ENCODE data around the gene RTL5.

The RTL5 gene

DNA sequence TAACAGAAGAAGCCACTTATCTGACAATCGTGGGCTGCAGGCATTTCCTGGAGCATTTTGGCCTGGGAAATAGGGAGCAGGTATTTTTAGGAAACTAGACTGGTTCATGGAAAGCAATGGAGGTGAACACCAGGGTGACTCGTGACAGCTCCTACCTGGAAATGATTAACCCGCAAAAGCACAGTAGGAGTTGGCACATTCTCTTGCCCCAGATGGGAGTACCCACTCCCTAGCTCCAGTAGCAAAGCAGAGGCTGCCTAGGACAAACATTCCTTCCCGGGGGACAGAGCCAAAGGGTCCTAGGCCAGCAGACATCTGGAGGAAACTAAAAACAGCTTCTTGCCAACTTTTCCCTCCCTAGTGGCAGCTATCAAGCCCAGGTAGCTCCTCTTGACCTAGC, 29.0 kb downstream of the RTL5 start:
- TF ChIP-seq, protein P1, sequence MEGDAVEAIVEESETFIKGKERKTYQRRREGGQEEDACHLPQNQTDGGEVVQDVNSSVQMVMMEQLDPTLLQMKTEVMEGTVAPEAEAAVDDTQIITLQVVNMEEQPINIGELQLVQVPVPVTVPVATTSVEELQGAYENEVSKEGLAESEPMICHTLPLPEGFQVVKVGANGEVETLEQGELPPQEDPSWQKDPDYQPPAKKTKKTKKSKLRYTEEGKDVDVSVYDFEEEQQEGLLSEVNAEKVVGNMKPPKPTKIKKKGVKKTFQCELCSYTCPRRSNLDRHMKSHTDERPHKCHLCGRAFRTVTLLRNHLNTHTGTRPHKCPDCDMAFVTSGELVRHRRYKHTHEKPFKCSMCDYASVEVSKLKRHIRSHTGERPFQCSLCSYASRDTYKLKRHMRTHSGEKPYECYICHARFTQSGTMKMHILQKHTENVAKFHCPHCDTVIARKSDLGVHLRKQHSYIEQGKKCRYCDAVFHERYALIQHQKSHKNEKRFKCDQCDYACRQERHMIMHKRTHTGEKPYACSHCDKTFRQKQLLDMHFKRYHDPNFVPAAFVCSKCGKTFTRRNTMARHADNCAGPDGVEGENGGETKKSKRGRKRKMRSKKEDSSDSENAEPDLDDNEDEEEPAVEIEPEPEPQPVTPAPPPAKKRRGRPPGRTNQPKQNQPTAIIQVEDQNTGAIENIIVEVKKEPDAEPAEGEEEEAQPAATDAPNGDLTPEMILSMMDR (IDR thresholded peaks at IDR 0.05; ENCODE audit: low read depth, low read length, missing control alignments): no peak
- no peak for DNase-seq (ENCODE audit: low read depth)
- H3K4me3 ChIP-seq (ENCODE audit: low read depth, low read length): no peak overlapping the region

DNA sequence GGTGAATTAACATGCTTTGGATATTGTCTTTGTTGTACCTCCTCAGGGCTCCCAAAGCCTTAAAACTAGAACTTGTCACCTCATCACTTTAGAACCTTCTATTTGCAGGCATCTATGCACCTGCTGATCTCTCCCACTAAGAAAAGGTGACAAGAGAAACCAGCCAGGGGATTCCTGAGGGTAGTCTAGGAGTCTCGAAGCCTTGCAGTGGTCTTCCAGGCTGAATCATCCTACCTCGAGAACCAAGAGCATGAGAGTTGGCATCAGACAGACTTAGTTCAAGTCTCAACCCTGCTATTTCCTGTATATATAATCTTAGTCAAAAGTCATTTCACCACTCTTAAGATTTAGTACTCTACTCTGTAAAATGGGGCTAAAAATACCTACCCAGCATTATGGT, 29.6 kb downstream of the RTL5 start:
- DNase-seq (ENCODE audit: low read depth): no peak
- TF ChIP-seq, protein P1 (IDR thresholded peaks at IDR 0.05; ENCODE audit: low read depth, low read length, missing control alignments): no peak
- H3K4me3 ChIP-seq (ENCODE audit: low read depth, low read length): no peak overlapping the region

DNA sequence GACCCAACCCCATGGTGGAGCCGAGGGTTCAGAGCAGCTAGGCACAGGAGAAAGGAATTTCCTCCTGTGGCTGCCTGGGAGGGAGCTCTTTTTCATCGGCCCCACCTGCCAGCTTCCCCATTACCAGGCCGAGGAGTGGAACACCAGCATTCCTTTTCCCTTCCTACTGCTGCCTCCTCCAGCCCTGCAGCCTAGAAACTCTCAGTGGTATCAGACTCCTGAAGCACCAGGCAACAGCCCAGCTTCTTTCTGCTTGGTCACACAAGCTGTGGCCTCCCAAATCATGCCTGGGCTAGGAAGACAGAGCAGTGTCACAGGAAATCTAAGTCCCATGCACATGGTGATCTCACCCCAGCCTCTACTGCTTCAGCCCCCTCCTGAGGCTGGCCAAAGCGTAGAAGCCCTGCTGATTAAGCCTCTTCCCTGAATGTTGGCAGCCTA, 30.1 kb downstream of the RTL5 start:
- no peak overlapping the region for H3K4me3 ChIP-seq (ENCODE audit: low read depth, low read length)
- DNase-seq (ENCODE audit: low read depth): no peak
- TF ChIP-seq, protein P1 (IDR thresholded peaks at IDR 0.05; ENCODE audit: low read depth, low read length, missing control alignments): no peak

DNA sequence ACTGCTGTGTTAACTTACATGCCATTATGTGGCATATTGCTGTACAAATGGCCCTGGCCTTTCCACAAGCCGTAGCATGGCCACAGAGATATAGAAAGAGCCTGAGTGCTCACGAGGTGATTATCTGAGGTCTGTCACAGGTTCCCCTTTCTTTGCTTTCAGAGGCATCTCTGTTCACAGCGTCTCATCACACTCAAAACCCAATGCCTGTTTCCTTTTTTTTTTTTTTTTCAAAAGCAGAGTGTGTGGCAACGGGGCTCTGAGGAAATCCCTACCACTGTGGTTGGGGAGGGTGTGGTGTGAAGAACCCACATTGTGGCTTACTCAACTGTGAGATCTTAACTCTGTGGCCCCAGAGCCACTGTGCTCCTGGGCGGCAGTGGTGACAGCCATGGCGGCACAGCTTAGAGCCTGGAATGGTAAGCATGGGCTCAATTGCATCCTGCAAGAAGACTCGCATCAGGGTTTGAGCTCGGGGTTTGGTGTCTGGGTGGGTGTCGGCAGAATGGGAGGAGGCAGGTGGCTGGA, 30.8 kb downstream of the RTL5 start:
- TF ChIP-seq, protein P1 (IDR thresholded peaks at IDR 0.05; ENCODE audit: low read depth, low read length, missing control alignments): no peak
- H3K4me3 ChIP-seq (ENCODE audit: low read depth, low read length): no peak overlapping the region
- peak; percentile 61 for DNase-seq (ENCODE audit: low read depth)

DNA sequence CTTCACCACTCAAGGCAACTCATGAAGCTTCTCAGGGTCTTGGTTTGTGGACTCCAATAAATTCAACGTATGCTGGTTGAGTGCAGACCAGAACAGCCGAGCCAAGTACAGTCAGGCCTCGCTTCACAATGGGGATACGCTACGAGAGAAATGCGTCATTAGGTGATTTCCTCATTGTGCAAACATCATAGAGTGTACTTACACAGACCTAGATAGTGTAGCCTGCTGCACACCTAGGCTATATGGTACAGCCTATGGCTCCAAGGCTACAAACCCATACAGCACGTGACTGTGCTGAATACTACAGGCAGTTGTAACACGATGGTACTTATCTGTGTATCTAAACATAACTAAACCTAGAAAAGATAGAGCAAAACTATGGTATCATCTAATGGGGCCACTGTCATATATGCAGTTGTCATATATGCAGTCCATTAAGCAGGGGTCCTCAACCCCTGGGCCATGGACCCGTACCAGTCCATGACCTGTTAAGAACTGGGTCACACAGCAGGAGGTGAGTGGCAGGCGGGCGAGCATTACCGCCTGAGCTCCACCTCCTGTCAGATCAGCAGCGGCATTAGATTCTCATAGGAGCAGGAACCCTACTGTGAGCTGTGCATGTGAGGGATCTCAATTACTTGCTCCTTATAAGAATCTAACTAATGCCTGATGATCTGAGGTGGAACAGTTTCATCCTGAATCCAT, 31.5 kb downstream of the RTL5 start:
- no peak overlapping the region for H3K4me3 ChIP-seq (ENCODE audit: low read depth, low read length)
- DNase-seq (ENCODE audit: low read depth): no peak
- TF ChIP-seq, protein P1 (IDR thresholded peaks at IDR 0.05; ENCODE audit: low read depth, low read length, missing control alignments): no peak

DNA sequence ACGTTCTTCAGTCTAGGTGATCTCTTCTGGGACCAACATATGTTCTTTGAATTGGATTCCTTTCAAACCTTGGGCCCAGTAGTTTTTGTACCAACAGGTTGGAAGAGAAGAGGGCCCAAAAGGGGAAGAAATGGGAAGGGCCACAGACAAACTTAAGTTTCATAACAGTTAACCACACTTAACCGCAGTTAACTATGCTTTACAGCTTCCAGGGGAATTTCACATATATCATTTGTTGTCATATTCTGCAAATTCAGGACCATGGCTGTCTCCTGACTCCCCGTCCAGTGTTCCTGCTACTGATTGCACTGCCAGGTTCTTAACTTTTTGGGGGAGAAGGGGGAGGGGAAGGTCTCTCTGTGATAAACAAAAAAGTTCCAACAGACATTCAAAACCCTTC, 34.6 kb downstream of the RTL5 start:
- TF ChIP-seq, protein P1 (IDR thresholded peaks at IDR 0.05; ENCODE audit: low read depth, low read length, missing control alignments): no peak
- DNase-seq (ENCODE audit: low read depth): no peak

DNA sequence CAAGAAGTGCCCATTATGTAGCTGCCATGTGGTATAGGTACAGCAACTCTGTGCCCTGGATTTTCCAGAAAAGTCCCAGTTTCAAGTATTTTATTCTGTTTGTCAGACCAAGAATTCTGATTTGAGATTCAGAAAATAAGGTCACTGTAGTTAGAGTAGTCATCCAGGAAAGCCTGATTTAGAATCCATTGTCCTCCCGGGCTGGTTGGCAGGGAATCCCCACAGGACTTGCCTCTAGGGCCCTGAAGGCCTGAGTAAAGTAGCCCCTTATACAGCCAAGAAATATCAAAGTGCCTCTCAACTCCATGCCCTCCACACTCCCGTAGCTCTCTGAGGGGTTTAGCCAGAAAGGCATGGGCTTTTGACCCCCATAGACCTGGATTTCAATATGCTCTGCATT, 36.3 kb downstream of the RTL5 start:
- TF ChIP-seq, protein P1 (IDR thresholded peaks at IDR 0.05; ENCODE audit: low read depth, low read length, missing control alignments): no peak
- no peak overlapping the region for H3K4me3 ChIP-seq (ENCODE audit: low read depth, low read length)
- no peak for DNase-seq (ENCODE audit: low read depth)

More for the DNA sequence above, 34.6 kb downstream of the RTL5 start:
- no peak overlapping the region for H3K4me3 ChIP-seq (ENCODE audit: low read depth, low read length)
